GM21390 (cell line): ENCODE results near the gene TMEM250.

Experiments
- ATAC-seq: cut with Tn5 transposase; IDR thresholded peaks from one replicate; pipeline ENCODE4 v1.9.1; 2021; ENCODE audit not compliant: unreplicated experiment

Gene TMEM250

DNA sequence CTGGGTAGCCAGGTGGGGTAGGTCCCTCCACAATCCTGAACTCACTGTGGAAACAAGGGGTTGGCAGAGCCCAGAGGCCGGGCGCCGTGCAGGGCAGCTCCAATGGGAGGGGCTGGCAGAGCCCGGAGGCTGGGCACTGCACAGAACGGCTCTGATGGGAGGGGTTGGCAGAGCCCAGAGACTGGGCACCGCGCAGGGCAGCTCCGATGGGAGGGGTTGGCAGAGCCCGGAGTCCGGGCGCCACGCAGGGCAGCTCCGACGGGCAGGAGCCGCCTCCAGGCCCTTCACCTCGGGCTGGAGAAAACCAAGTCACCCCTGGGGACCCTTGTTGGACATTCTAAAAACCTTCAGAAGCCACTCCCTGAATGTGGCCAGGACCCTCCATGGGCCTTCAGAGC lies 32.9 kb downstream of the TMEM250 start:
- no peak for ATAC-seq

DNA sequence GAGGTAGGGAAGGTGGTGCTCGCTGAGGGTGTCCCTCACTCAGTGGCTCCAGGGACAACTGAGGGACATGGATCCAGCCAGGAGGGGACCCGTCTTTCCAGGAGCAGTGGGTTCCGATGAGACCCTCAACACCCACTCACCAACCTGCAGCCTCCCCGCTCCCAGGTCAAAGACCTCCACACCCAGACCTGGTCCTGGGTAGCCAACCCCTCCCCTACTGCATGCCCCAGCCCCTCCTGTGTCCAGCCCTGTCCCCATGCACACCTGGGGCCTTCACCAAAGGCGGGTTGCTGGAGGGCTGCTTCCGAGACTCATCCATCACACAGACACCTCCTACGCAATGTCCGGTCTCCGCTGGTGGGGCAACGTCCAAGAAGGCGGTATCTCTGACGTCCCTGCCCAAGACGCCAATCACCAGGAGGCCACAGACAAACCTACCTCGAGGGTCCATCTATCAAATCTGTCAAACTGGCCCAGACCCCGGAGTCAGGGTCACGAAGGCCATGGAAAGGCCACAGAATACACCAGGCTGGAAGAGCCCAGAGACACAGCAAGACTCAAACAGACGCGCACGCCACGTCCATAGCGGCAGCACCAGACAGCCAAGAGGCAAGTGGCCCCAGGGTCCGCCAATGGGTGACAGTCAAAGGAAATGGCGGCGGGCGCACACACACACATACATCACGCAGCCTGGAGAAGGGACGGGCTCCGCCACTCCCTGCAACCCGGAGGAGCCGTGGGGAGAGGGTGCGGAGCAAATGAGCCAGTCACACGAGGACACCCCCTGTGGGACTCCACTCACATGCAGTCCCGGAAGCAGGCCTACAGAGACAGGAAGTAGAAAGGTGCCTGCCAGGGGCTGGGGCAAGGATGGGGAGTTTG lies 34.4 kb downstream of the TMEM250 start:
- no peak for ATAC-seq

DNA sequence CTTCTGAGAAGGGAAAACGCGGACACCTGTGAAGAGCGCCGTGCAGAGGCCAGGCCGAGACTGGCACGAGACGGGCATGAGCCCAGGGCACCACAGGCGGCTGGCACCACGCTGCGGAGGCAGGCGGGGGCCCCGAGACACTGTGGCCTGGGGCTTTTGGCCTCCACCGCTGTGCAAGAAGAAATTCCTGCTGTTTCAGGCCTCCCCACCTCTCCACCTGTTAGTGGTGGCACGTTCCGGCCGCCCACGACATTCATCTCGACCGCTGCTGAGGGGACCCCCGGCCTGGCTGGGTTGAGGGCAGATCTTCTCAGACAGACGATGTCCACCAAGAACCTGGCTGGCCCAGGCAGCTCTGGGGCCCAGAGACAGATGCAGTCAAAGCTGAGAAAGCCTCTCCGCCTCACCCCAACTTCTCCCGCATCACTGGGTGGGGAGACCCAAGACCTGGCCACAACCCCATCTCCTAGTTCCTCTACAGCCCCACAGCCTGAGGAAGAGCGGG lies 35.1 kb downstream of the TMEM250 start:
- no peak for ATAC-seq

GRCh38 chr9:136082496-136083361 lies 35.9 kb downstream of the TMEM250 start:
- no peak for ATAC-seq

- no peak for ATAC-seq
Measured at GRCh38 chr9:136081826-136082495, 36.7 kb downstream of the TMEM250 start.

DNA sequence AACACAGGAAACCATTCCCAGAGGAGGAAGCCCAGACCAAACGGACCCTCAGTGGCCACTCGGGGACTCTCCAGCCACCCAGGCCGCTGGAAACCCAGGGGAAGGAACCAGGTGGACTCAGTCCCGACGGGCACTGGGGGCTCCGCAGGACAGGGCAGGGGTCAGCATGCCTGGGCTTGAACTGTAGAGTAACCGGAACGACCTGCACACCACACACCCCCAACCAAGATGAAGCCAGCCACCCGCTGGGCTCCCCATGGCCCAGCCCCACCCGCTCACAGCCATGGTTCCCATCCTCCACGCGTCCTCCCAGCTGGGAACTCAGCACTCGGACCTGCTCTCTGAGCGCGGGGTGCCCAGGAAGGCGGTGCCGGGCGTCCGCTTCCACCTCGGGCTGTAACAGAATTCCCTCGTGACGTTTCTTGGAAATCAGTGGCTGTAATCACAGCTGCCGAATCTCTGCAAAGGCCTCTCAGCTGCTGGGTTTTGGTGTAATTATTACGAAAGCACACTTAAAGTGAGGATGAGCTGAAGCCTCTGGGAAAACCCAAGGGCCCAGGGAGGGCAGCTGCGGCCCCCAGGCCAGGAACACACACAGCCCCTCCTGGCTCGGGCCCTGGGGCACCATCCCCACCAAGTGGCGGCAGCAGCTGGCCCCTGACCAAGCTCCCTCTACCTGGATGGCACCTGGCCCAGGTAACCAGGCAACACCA lies 37.4 kb downstream of the TMEM250 start:
- ATAC-seq = no peak

GRCh38 chr9:136080716-136081112 lies 38.0 kb downstream of the TMEM250 start:
- ATAC-seq = no peak

DNA sequence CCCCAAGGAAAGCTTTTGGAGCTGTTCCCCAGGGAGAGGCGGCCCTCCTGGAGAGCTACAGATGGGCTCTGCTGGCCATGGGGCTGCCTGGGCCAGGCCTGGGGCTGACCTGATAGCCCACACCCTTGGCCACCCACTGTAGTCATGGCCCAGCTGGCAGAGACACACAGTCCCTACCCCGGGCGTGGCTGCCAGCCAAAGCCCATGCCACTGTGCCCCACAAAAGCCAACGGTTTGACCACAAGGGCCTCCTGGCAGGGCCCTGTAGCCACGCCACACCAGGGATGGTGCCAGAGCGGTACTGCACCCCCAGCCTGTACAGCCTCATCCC lies 38.8 kb downstream of the TMEM250 start:
- ATAC-seq = no peak

GRCh38 chr9:136079211-136079915 lies 39.3 kb downstream of the TMEM250 start:
- no peak for ATAC-seq

GRCh38 chr9:136078498-136079011 lies 40.1 kb downstream of the TMEM250 start:
- no peak for ATAC-seq

DNA sequence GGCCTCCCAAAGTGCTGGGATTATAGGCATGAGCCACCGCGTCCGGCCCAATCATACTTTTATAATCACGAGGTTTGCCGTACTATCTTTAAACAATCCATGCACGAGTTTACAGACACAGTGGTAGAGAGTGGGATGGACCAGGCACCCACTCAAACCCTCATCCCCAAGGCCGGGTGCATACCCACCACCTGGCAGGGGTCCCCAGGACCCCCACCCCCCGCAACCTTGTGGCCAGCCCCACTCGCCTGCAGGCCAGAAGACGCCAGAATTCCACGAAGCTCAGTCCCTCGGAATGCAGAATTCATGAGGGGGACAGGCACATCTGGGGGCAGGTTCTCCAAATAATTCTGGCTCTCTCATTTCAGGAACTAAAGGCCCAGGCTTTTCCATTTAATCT lies 40.7 kb downstream of the TMEM250 start:
- ATAC-seq = no peak

GRCh38 chr9:136077491-136077890 lies 41.2 kb downstream of the TMEM250 start:
- ATAC-seq = no peak

DNA sequence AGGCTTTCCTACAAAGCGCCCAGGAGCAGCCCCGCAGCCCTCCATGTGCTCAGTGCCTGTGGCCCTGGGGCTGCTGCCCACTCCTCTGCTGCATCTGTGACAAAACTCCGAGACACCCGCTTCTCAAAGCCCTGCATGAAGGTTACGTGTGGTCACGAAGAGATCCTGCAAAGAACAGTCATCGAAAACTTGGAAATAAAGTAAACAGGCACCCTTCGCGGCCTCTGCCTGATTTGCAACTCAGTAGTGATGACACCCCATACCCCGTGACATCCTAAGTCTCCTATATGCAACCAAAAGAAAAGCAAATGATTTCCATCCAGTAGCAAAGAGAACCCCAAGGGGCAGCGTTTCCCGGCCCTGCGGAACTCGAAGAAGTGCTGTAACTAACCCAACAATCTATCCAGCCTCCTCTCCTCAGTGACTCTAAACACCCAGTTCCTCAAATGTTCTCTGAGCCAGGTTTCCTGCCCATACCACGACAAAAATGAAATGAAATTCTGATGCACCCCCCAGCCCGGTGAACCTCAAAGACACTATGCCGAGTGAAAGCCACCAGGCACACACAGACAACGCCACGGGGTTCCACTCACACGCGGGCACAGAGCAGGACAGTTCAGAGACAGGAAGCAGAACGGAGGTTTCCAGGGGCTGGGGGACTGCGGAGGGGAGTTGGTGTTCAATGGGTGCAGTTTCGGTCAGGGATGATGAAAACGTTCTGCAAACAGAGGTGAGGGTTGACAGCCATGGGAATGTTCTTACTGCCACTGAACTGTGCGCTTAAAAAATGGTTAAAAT lies 42.6 kb downstream of the TMEM250 start:
- no peak for ATAC-seq

GRCh38 chr9:136075134-136075841 lies 43.4 kb downstream of the TMEM250 start:
- ATAC-seq = no peak

DNA sequence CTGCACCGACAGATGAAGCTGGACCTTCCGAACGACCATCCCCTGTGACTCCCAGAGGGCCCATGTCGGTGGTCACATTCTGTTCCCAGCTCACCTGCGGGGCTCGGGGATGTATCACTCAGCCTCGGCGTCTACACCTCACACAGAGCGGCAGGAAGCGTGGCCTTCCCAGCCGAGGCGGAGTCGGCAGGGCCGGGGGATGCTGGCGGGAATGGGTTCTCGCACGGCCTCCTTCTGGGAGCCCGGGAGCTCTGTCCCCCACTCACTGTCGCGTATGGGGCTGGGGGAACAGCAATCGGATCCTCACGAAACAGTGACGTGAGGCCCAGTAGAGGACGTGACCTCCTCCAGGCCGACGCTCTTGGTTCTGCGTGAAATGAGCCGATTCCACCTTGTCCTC lies 44.0 kb downstream of the TMEM250 start:
- ATAC-seq = no peak
